OCI-LY3 (cell line): ENCODE measurements around the gene SF3A2.

Source experiments
- H2AFZ ChIP-seq: fragments of 200-600, 300-600 bp; shearing (Covaris generic); 2 replicates; pipeline ENCODE4 v1.6.0; 2014; ENCODE audit warnings: antibody characterized with exemption, low read depth, low read length
- H3K27ac ChIP-seq: fragments of 200-600, 300-600 bp; sonication (generic); 2 replicates; pipeline ENCODE4 v1.5.1; 2014; ENCODE audit warnings: mild to moderate bottlenecking, low read length, moderate library complexity, mixed read lengths
- H3K27me3 ChIP-seq: fragments of 200-600, 300-600 bp; sonication (generic); 2 replicates; pipeline ENCODE4 v1.6.1; 2014; ENCODE audit warnings: low read depth, low read length, mixed read lengths
- H3K36me3 ChIP-seq: fragments of 200-600, 300-600 bp; sonication (generic); replicated peaks from 2 replicates; pipeline ENCODE3; 2014; ENCODE audit warnings: low read depth, low read length, mixed read lengths
- H3K4me1 ChIP-seq: fragments of 300-600, 200-600 bp; sonication (generic); 2 replicates; pipeline ENCODE4 v1.6.1; 2014; ENCODE audit warnings: low read length, mixed read lengths
- H3K4me2 ChIP-seq: fragments of 200-600, 300-600 bp; sonication (generic); 2 replicates; pipeline ENCODE4 v1.6.1; 2014; ENCODE audit warnings: low read length, mixed read lengths
- H3K4me3 ChIP-seq: fragments of 300-600, 200-600 bp; sonication (generic); 2 replicates; pipeline ENCODE4 v1.5.1; 2014; ENCODE audit warnings: antibody characterized with exemption, mild to moderate bottlenecking, low read length, moderate library complexity
- H3K79me2 ChIP-seq: fragments of 300-600, 200-600 bp; shearing (Covaris generic); 2 replicates; pipeline ENCODE4 v1.6.1; 2014; ENCODE audit warnings: mild to moderate bottlenecking, low read length, mixed read lengths
- H3K9ac ChIP-seq: fragments of 300-600, 200-600 bp; shearing (Covaris generic); 2 replicates; pipeline ENCODE4 v1.6.0; 2014; ENCODE audit warnings: mild to moderate bottlenecking, low read length, moderate library complexity
- H3K9me3 ChIP-seq: fragments of 200-600, 300-600 bp; shearing (Covaris generic); 2 replicates; pipeline ENCODE4 v1.6.1; 2014; ENCODE audit warnings: low read length, mixed read lengths; ENCODE audit not compliant: insufficient read depth
- H4K20me1 ChIP-seq: fragments of 200-600, 300-600 bp; sonication (generic); 2 replicates; pipeline ENCODE4 v1.6.1; 2016; ENCODE audit warnings: low read length, mixed read lengths; ENCODE audit not compliant: insufficient read depth
- CTCF ChIP-seq: fragments of 200-600, 300-600 bp; sonication (generic); IDR thresholded peaks from 2 replicates; pipeline ENCODE4 v1.5.1; 2014; ENCODE audit warnings: antibody characterized with exemption, low read length, low read depth
- EZH2phosphoT487 ChIP-seq: fragments of 200-600 bp; shearing (Covaris generic); IDR thresholded peaks from 2 replicates; pipeline ENCODE4 v1.6.1; 2018; ENCODE audit warnings: antibody characterized with exemption, mixed run types, low read depth

The SF3A2 gene

GRCh38 chr19:2240881-2241760 lies 4.5 kb downstream of the SF3A2 start:
- no peak overlapping the region for H3K9ac ChIP-seq

GRCh38 chr19:2242092-2242537 lies 5.5 kb downstream of the SF3A2 start:
- H3K27ac ChIP-seq, result no peak overlapping the region
- H3K9ac ChIP-seq, result no peak overlapping the region
- H4K20me1 ChIP-seq, result peaks cover 81% of the 10 kb centered on the region
- TF ChIP-seq EZH2phosphoT487 (no peak), CTCF (no peak)
- H3K4me1 ChIP-seq, result peaks cover 26% of the 10 kb centered on the region
- H3K4me3 ChIP-seq, result no peak overlapping the region
- H3K27me3 ChIP-seq, result no peaks in the 10 kb centered on the region
- H3K4me2 ChIP-seq, result no peak overlapping the region
- no peaks in the 10 kb centered on the region for H3K9me3 ChIP-seq
- H3K79me2 ChIP-seq, result peaks cover 69% of the 10 kb centered on the region
- no peak overlapping the region for H2AFZ ChIP-seq
- peaks cover 80% of the 10 kb centered on the region for H3K36me3 ChIP-seq

More at GRCh38 chr19:2240881-2241760, 4.5 kb downstream of the SF3A2 start:
- H3K4me1 ChIP-seq, result peaks cover 26% of the 10 kb centered on the region
- H3K27ac ChIP-seq, result no peak overlapping the region
- H3K4me3 ChIP-seq, result no peak overlapping the region
- H3K36me3 ChIP-seq, result peaks cover 70% of the 10 kb centered on the region
- TF ChIP-seq EZH2phosphoT487 (no peak), CTCF (no peak)
- H4K20me1 ChIP-seq, result peaks cover 78% of the 10 kb centered on the region
- no peak overlapping the region for H3K4me2 ChIP-seq
- H3K9me3 ChIP-seq, result no peaks in the 10 kb centered on the region
- H3K27me3 ChIP-seq, result no peaks in the 10 kb centered on the region
- no peak overlapping the region for H2AFZ ChIP-seq
- peaks cover 74% of the 10 kb centered on the region for H3K79me2 ChIP-seq

GRCh38 chr19:2242816-2243215 lies 6.2 kb downstream of the SF3A2 start:
- Histone ChIP-seq H3K36me3 (peaks cover 81% of the 10 kb centered on the region), H3K9ac (no peak overlapping the region), H3K9me3 (no peaks in the 10 kb centered on the region), H3K4me1 (peaks cover 20% of the 10 kb centered on the region), H3K79me2 (peaks cover 62% of the 10 kb centered on the region), H4K20me1 (peaks cover 78% of the 10 kb centered on the region), H3K27ac (no peak overlapping the region), H3K27me3 (no peaks in the 10 kb centered on the region), H3K4me3 (no peak overlapping the region), H2AFZ (no peak overlapping the region), H3K4me2 (no peak overlapping the region)
- no peak for TF ChIP-seq EZH2phosphoT487
- no peak for TF ChIP-seq CTCF

GRCh38 chr19:2243274-2244124 lies 6.9 kb downstream of the SF3A2 start:
- TF ChIP-seq CTCF (no peak), EZH2phosphoT487 (no peak)
- Histone ChIP-seq H2AFZ (no peak overlapping the region), H4K20me1 (peaks cover 76% of the 10 kb centered on the region), H3K9ac (no peak overlapping the region), H3K4me2 (no peak overlapping the region), H3K27ac (no peak overlapping the region), H3K9me3 (no peaks in the 10 kb centered on the region), H3K27me3 (no peaks in the 10 kb centered on the region), H3K4me1 (peaks cover 13% of the 10 kb centered on the region), H3K36me3 (peaks cover 79% of the 10 kb centered on the region), H3K4me3 (no peak overlapping the region), H3K79me2 (peaks cover 55% of the 10 kb centered on the region)
